WI38 (cell line): ENCODE measurements around the gene KIF16B.

Experiments used
- H3K4me3 ChIP-seq: 2 replicates; pipeline ENCODE4 v1.5.1; 2011; ENCODE audit warnings: low read depth, mild to moderate bottlenecking, control low read depth, low read length
- TF ChIP-seq, protein P1 (sequence below): IDR thresholded peaks from 2 replicates; pipeline ENCODE4 v1.5.1; 2012; ENCODE audit warnings: low read depth, mild to moderate bottlenecking, control low read depth, low read length

Gene KIF16B

DNA sequence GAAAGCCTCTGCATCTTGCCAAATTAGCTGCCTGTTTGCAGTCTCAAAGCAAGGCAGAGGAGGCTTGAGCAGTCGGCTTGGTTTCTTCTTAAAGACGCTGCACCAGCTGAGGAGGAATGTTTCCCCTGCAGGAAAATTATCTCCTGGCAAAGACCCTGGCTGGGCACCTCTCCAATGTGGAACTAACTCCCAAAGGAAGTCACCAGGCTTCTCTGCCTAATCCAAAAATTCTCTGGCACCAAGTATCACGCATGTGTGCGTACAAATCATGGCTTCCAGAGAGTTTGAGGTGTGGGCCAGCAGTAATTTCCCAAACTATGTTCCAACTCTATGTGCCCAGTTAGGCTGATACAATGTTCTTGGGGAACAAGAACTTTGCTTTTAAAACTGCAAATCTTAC, 176.2 kb downstream of the KIF16B start:
- H3K4me3 ChIP-seq: no peak overlapping the region
- TF ChIP-seq, protein P1, sequence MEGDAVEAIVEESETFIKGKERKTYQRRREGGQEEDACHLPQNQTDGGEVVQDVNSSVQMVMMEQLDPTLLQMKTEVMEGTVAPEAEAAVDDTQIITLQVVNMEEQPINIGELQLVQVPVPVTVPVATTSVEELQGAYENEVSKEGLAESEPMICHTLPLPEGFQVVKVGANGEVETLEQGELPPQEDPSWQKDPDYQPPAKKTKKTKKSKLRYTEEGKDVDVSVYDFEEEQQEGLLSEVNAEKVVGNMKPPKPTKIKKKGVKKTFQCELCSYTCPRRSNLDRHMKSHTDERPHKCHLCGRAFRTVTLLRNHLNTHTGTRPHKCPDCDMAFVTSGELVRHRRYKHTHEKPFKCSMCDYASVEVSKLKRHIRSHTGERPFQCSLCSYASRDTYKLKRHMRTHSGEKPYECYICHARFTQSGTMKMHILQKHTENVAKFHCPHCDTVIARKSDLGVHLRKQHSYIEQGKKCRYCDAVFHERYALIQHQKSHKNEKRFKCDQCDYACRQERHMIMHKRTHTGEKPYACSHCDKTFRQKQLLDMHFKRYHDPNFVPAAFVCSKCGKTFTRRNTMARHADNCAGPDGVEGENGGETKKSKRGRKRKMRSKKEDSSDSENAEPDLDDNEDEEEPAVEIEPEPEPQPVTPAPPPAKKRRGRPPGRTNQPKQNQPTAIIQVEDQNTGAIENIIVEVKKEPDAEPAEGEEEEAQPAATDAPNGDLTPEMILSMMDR: no peak

DNA sequence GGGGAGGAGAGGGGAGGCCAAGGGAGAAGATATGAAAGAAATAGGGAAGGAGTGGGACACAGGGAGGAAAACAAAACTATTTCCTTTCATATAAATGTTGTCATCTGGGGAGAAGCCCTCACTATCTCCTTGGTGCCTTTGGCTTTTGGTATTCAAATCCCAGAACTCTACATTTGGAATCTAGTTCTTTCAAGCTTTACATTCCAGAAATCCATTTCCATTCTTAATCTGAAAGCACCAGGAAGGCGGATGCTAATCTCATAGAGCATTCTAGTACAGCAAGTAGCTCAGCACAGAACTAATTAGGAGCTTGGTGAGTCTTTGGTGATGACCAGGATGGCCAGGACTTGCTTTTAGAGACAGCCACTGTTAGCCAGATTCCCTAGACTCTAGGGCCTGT, 177.9 kb downstream of the KIF16B start:
- TF ChIP-seq, protein P1: no peak
- no peak overlapping the region for H3K4me3 ChIP-seq

DNA sequence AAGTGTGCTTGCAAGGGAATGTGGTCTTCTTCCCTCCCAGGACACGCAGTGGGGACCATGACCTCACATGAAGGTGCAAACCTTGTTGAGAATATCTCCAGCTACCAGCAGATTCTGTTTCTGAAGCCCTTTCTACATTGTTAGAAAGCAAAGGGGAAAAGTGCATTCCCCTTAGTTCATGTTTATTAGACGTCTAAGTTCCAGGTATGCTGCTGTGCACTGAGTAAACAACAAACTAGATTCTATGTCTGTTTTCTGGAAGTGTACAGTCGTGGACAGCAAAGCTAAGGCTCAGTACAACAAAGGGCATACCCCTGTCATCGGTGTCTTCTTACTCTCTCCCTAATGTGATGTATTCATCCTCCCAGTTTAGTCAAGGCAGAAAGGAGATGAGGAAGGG, 178.5 kb downstream of the KIF16B start:
- no peak overlapping the region for H3K4me3 ChIP-seq
- TF ChIP-seq, protein P1: no peak

DNA sequence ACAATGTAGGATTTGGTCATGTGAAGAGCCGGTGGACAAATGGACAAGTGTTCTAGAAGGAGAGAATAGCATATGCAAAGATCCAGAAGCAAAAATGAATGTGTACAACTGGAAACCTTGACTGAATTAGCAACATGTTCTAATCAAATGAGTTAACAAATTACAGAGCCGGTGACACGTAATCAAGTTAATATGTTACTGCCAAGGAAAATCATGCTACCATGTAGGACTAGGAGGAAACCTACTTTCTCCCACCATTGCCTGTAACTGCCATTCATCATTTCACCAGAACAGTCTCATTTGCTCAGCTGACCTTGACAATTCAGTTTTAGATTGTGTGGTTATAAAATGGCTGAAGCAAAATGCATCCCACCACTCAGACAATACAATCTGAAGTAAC, 179.4 kb downstream of the KIF16B start:
- TF ChIP-seq, protein P1: no peak
- no peak overlapping the region for H3K4me3 ChIP-seq

DNA sequence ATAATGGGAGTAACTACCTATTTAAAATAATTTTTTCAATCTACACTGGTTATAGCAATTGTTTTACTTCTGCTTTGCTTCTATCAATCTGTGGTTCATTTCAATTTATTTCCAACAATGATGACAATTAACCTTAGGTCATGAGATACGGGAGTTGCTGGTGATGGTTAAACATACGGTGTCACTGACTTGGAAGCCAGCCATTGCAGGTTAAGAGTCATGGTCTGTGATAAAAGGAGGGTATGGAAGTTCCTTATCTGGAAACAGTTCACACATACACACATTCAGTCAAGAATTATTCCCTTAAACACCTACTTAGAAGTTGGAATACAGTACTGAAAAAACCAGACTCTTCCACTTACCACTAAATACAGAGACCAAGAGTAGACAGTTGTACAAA, 180.0 kb downstream of the KIF16B start:
- TF ChIP-seq, protein P1: no peak
- H3K4me3 ChIP-seq: no peak overlapping the region

DNA sequence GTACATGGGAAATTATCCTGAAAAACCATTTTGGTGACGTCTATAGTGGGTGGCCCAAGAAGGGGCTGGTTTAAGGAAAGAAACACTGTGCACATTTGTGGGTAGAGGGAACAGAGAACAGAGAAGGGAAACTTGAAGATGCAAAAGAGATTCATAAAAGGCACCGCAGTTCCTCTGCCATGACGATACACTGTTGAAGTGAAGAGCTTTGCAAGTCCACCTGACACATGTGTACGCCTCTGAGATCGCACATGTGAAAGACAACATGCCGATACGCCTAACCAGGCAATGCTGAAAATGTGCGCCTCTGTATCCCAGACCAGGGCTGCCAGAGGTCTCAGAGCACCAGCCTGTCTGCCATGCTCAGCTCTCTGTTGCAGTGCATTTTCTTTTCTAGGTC, 180.9 kb downstream of the KIF16B start:
- TF ChIP-seq, protein P1: no peak
- H3K4me3 ChIP-seq: no peak overlapping the region

DNA sequence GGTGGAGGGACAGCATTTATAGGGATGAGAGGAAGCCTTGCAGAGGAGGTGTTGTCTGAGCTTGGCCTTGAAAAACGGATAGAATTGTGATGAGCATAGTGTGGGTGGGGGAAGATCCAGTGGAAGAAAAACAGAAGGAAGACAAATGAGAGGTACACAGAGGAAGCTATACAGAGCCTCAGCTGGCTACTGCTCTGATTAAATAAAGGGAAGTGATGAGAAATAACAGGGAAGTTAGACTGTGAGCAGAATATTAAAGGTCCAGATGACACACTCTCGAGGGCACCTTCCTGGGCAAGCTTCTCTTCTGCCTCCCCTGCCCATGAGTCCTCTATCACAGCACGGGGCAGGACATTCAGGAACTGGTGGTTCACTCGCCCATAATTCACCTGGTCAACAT, 182.3 kb downstream of the KIF16B start:
- no peak overlapping the region for H3K4me3 ChIP-seq
- TF ChIP-seq, protein P1: no peak
